Jurkat, Clone E6-1 (cell line): Measurements from ENCODE around the gene PKD1L1.
"Not testable (repeated sequence)": the region's sequence is repeated elsewhere in the genome, so short reads cannot be mapped to it uniquely, and the experiment has no call there.

Source experiments
- DNase-seq: peaks from one replicate; pipeline ENCODE4 v3.0.0-alpha.2; 2011; ENCODE audit warnings: low read depth, low spot score
- H3K4me3 ChIP-seq: 2 replicates; pipeline ENCODE4 v1.5.1; 2011; ENCODE audit warnings: mild to moderate bottlenecking, low read length, control low read depth, moderate library complexity

Gene PKD1L1

GRCh38 chr7:47763063-47763974, 184.9 kb downstream of the PKD1L1 start:
- no peak overlapping the region for H3K4me3 ChIP-seq
- no peak for DNase-seq

DNA sequence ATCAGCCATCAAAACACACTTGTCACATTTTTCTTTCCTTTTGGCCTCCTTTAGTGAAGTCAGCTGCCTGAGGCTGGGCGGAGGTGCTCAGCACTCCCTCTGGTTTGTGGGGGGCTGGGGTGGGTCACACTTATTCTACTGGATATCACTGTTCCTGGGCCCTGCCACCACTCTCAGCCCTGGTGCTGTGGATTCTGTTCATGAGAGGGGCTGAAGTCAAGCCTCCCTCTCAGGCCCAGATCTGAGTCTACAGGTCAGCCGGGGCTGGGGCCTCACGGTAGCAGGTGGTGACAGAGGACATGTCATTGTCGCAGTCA, 185.6 kb downstream of the PKD1L1 start:
- H3K4me3 ChIP-seq, result no peak overlapping the region
- DNase-seq, result no peak

GRCh38 chr7:47762207-47762606, 186.1 kb downstream of the PKD1L1 start:
- no peak for DNase-seq
- H3K4me3 ChIP-seq, result no peak overlapping the region

DNA sequence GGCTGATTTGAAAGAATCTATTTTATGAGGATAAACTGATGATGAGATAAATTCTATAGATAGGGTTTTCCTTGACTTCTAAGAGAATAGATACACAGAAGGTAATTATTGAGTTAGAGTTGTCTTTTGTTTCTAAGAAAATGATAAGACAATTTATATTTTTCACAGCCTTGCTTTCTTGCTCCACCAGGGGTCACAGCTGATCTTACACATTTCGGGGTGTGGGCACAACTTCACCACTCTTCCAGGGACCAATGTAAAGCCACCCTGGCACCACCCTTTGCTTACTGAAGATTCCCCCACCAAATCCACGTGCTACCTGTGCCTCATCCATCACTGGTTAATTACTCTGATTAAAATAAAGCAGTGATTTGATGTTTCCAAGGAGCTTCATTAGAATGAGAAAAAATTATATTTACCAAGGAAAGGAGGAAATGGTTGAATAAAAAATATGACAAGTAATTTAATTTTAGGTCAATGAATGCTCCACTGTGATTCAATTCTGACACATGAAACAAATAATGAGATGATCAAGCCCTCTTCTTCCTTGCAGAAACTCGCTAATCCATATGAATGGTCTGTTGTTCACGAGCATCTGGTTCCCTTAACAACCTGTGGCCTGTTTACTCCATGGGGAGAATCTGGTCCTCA, 189.1 kb downstream of the PKD1L1 start:
- no peak for DNase-seq
- H3K4me3 ChIP-seq, result no peak overlapping the region

GRCh38 chr7:47758546-47758945, 189.7 kb downstream of the PKD1L1 start:
- H3K4me3 ChIP-seq, result no peak overlapping the region
- no peak for DNase-seq

DNA sequence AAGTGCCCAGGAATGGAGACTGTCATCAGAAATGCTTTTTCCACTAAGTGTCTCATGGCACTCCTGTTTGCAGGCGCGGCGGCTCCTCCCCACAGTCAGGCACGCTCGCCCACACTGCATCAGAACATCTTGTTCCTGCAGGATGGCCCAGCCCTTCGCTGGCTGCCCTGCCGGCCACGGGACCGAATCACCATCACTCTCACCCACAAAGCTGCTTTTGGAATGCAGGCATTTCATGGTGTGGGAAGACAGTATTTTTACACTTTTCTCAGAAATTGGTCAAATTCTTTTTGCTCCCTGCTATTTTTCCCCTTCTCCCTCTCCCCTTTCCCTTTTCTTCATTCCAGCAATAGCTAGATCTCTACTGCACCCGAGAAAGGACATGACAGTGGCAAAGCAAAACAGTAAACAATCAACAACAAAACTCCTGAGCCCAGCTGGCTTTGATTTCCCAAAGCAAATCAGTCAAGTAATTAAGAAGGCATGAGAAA, 190.3 kb downstream of the PKD1L1 start:
- H3K4me3 ChIP-seq, result no peak overlapping the region
- no peak for DNase-seq

DNA sequence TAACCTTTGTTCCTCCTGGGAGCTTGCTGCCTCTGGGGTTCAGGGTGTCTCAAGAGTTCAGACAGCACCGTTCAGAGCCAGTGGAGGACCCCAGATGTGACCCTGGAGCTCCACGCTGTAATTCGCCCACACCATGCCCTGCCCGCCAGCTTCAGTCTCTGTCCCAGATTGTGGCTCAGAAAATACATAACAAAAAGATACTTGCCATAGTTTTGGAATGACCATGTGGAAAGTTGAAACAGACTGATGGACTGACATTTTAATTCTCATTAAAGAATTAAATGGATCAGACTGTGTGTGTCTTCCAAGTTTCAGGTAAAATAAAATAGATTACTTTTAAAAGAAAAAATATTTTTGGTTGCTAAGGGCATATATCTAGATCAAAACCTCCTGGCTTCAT, 191.6 kb downstream of the PKD1L1 start:
- DNase-seq, result no peak

DNA sequence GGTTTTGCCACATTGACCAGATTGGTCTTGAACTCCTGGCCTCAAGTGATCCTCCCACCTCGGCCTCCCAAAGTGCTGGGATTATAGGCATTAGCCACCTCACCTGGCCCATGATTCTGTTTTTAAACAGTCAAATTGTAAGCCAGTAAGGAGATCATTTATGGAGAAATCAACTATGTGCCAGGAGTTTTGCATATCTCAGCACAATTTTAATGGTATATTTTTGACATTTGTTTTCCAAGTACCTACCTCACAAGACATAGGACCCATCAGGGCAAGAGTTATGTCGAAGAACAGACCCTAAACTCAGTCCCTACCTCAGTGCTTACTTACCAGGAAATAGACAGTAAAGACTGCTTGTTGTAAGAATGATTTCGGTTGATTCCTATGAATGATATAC, 193.0 kb downstream of the PKD1L1 start:
- no peak overlapping the region for H3K4me3 ChIP-seq
- no peak for DNase-seq

More for the DNA sequence above, 191.6 kb downstream of the PKD1L1 start:
- no peak overlapping the region for H3K4me3 ChIP-seq

DNA sequence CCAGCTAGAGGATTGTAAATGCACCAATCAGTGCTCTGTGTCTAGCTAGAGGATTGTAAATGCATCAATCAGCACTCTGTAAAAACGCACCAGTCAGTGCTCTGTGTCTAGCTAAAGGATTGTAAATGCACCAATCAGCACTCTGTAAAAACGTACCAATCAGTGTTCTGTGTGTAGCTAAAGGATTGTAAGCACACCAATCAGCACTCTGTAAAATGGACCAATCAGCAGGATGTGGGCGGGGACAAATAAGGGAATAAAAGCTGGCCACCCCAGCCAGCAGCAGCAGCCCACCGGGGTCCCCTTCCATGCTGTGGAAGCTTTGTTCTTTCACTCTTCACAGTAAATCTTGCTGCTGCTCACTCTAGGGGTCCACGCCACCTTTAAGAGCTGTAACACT, 196.5 kb downstream of the PKD1L1 start:
- H3K4me3 ChIP-seq, DNase-seq: not testable (repeated sequence)

DNA sequence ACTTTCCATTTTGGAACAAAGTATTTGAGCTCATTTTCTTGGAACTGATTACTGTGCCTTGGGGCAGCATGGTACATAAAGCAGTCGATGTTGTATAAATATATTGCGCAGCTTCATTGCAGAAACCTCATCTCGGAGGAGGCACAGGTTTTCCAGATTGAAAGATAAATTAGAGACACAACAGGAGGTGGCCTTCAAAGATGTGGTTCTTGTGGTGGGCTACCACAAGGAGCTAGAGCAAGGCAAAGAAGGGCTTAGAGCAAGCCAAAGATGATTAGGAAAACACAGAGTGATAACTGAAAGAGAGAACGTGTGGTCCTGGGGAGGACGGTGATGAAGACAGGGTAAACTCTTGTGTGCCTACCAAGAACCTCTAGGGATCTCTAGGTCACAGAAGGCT, 197.2 kb downstream of the PKD1L1 start:
- peak; percentile 57 for DNase-seq

DNA sequence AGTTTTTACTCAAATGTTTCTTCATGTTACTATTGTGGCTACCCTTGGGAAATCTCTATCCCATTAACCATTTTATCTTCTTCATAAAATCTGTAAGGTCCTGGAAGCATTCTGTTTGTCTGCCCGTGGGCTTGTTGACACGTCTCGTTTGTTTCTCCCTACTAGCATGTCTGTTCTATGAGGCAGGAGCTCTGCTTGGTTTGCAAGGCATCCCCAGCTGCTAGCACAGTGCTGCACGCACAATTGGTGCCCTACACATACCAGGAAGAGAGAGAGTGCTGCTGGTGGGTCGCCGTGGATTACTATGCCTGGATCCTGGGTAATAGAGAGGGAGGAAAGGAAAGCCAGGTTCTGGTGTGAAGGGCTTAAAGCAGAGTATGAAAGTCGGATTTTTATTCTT, 200.2 kb downstream of the PKD1L1 start:
- no peak overlapping the region for H3K4me3 ChIP-seq
- DNase-seq, result no peak

More for the DNA sequence above, 197.2 kb downstream of the PKD1L1 start:
- H3K4me3 ChIP-seq, result no peak overlapping the region

GRCh38 chr7:47747160-47747559, 201.1 kb downstream of the PKD1L1 start:
- no peak for DNase-seq
- no peak overlapping the region for H3K4me3 ChIP-seq

- no peak for DNase-seq
- H3K4me3 ChIP-seq, result no peak overlapping the region
Observed at GRCh38 chr7:47746468-47746867, 201.8 kb downstream of the PKD1L1 start.

DNA sequence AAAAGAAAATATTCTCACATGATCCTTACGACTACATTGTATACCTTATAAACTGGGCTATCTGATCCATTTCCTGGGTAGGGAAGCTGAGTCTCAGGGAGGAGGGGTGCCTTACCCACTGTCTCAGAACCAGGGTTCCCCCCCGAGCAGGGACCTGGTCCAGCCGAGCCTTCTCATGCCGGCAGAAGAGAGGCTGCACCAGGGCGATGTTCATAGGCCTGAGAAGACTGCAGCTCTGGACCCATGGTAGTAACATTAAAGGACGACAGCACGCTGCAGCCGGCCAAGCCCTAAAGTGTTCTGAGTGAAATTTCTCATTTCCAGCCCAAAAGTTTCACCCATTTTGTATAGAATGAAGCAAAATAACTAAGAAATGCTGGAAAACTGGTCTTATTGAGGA, 203.4 kb downstream of the PKD1L1 start:
- no peak for DNase-seq
- no peak overlapping the region for H3K4me3 ChIP-seq

- DNase-seq, result no peak
- H3K4me3 ChIP-seq, result no peak overlapping the region
Observed at GRCh38 chr7:47743965-47744591, 204.2 kb downstream of the PKD1L1 start.

- DNase-seq, result no peak
- no peak overlapping the region for H3K4me3 ChIP-seq
Observed at GRCh38 chr7:47741984-47742383, 206.3 kb downstream of the PKD1L1 start.

GRCh38 chr7:47739891-47740290, 208.4 kb downstream of the PKD1L1 start:
- H3K4me3 ChIP-seq, result no peak overlapping the region
- DNase-seq, result no peak

DNA sequence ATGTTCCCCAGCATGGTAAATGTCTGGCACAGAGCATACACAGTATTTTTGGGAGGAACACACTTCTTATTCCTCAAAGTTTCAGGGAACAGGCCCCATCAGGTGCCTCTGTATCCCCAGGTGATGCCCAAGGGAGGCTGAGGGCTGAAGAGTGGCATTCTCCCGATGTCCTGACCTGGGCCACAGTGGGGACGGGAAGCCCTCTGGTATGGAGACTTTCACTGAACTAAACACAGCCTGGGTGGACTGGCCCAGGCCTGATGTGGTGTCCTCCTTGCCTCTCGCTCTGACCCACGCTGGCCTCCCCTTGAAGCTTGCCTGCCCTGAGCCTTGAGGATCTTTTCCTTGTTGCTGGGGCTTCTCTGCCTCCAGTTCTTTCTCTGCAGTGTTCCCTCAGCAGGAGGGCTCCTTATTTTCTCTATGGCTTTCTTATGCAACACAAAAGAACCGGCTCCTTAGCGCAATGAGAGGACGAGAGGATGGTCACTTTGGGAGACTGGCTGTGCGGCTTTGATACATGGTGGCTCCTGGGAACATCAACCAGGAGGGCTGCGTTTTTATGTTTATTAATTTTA, 208.9 kb downstream of the PKD1L1 start:
- DNase-seq, result no peak
- H3K4me3 ChIP-seq, result no peak overlapping the region

GRCh38 chr7:47738563-47739166, 209.6 kb downstream of the PKD1L1 start:
- H3K4me3 ChIP-seq, result no peak overlapping the region
- no peak for DNase-seq
